K562 (cell line): ENCODE measurements around the gene POP7. TPM values are rescaled to one million over a fixed set of nuclear protein-coding genes. Genes with fewer than 3 reads are reported as not detected.

ENCODE experiments used
- ATAC-seq: fragments of 200-7000 bp; cut with Tn5 transposase; 3 replicates; pipeline ENCODE4 v1.9.1; 2020; ENCODE audit warnings: moderate library complexity
- BruUV-seq: library from RNA; stranded (reverse); fragments of 400-500 nt; replicated peaks from 2 replicates; lab custom pipeline; 2021; lab: Mats Ljungman, UMichigan
- CTCF ChIA-PET: fragments of 300-600 bp; formaldehyde crosslinking; extraction: SDS; loops from one replicate; lab custom pipeline; 2021; ENCODE audit warnings: low intra/inter-chr PET ratio; lab: Yijun Ruan, JAX
- POLR2A ChIA-PET: fragments of 300-600, 350-650 bp; sonication (Branson Sonifier 250); formaldehyde crosslinking; extraction: SDS; loops from one replicate; lab custom pipeline; 2021; ENCODE audit warnings: antibody characterized with exemption, inconsistent platforms; lab: Yijun Ruan, JAX
- DNase-seq, 4 experiments: peaks; one replicate each; pipeline versions ENCODE4 v3.0.0 to v3.0.0-alpha.2; 2011 to 2018; ENCODE audit warnings: low spot score in 3 of 4, mixed read lengths in 3 of 4; ENCODE audit errors: extremely low read depth in 1 of 4
- FAIRE-seq: peaks from 2 replicates; lab custom pipeline; 2011; peaks lifted over from hg19 to GRCh38; lab: Jason Lieb, UNC
- H2AFZ ChIP-seq: 2 replicates; pipeline ENCODE4 v1.6.0; 2011; ENCODE audit warnings: low read depth, low read length, control low read depth, inconsistent platforms
- H3K27ac ChIP-seq: fragments of 200-600 bp; 3 replicates; pipeline ENCODE4 v1.8.0; 2011; ENCODE audit warnings: low read depth, mild to moderate bottlenecking, control low read depth, inconsistent platforms, low read length, moderate library complexity, mixed read lengths; ENCODE audit errors: extremely low read depth
- H3K27me3 ChIP-seq, 2 experiments: fragments of 300-600 bp in 1 of 2; 2 replicates in 1 of 2; 3 replicates in 1 of 2; pipeline versions ENCODE4 v1.6.0 to v1.8.0; 2011; ENCODE audit warnings: inconsistent platforms in 2 of 2, low read length in 2 of 2, mild to moderate bottlenecking in 1 of 2, mixed read lengths in 1 of 2, moderate library complexity in 1 of 2; ENCODE audit not compliant: control insufficient read depth in 2 of 2, insufficient read depth in 2 of 2
- H3K36me3 ChIP-seq: fragments of 300-600 bp; 3 replicates; pipeline ENCODE4 v1.8.0; 2011; ENCODE audit warnings: mild to moderate bottlenecking, low read length, inconsistent platforms; ENCODE audit not compliant: control insufficient read depth, insufficient read depth
- H3K4me1 ChIP-seq, 2 experiments: fragments of 200-600 bp in 1 of 2; replicated peaks in 1 of 2; 2 replicates in 1 of 2; 3 replicates in 1 of 2; pipeline versions ENCODE4 v1.5.1 to v1.8.0; 2011; ENCODE audit warnings: inconsistent platforms in 2 of 2, low read length in 2 of 2, mild to moderate bottlenecking in 1 of 2, mixed read lengths in 1 of 2, moderate library complexity in 1 of 2; ENCODE audit not compliant: control insufficient read depth in 2 of 2, insufficient read depth in 2 of 2
- H3K4me2 ChIP-seq: 2 replicates; pipeline ENCODE4 v1.6.1; 2011; ENCODE audit warnings: low read length, control low read depth, inconsistent platforms, mixed read lengths; ENCODE audit not compliant: insufficient read depth
- H3K4me3 ChIP-seq: fragments of 200-600 bp; sonication (generic), shearing (Covaris generic); 2 replicates; pipeline ENCODE4 v1.5.1; 2016; ENCODE audit warnings: control low read depth, inconsistent platforms
- H3K79me2 ChIP-seq: fragments of 200-600 bp; 3 replicates; pipeline ENCODE4 v1.8.0; 2011; ENCODE audit warnings: low read length, inconsistent platforms; ENCODE audit not compliant: control insufficient read depth, insufficient read depth
- H3K9ac ChIP-seq, 2 experiments: 2 replicates each; pipeline versions ENCODE4 v1.6.0 to v1.6.1; 2011; ENCODE audit warnings: low read depth in 2 of 2, low read length in 2 of 2, control low read depth in 1 of 2, inconsistent platforms in 1 of 2, mild to moderate bottlenecking in 1 of 2, mixed read lengths in 1 of 2; ENCODE audit not compliant: insufficient read depth in 1 of 2
- H3K9me1 ChIP-seq: one replicate; pipeline ENCODE4 v1.6.0; 2011; ENCODE audit warnings: inconsistent platforms, mild to moderate bottlenecking, low read length, moderate library complexity; ENCODE audit not compliant: control insufficient read depth, insufficient read depth
- H3K9me3 ChIP-seq: replicated peaks from 2 replicates; pipeline ENCODE4 v1.5.1; 2011; ENCODE audit warnings: low read depth, low read length, inconsistent platforms; ENCODE audit not compliant: control insufficient read depth, insufficient read depth
- H4K20me1 ChIP-seq: replicated peaks from 2 replicates; pipeline ENCODE4 v1.6.1; 2011; ENCODE audit warnings: low read length, inconsistent platforms, mixed read lengths; ENCODE audit not compliant: control insufficient read depth, insufficient read depth
- FOXA3 ChIP-seq, 2 experiments: fragments of 450-650 bp in 1 of 2; sonication (generic) in 1 of 2; formaldehyde crosslinking; IDR thresholded peaks in 1 of 2; conservative IDR thresholded peaks in 1 of 2; 2 replicates each; pipeline versions ENCODE4 v1.4.0 to v1.8.0; 2020 to 2022; ENCODE audit warnings: mild to moderate bottlenecking in 2 of 2, missing genetic modification reagents in 1 of 2
- JUNB ChIP-seq: fragments of 450-650 bp; formaldehyde crosslinking; conservative IDR thresholded peaks from 2 replicates; pipeline ENCODE4 v1.4.0; 2020; ENCODE audit warnings: mild to moderate bottlenecking
- NFE2L1 ChIP-seq: fragments of 450-650 bp; IDR thresholded peaks from 2 replicates; pipeline ENCODE4 v1.6.1; 2016; ENCODE audit warnings: missing genetic modification characterization, low read depth, mild to moderate bottlenecking, missing compliant biosample characterization, moderate library complexity, borderline replicate concordance
- PURB ChIP-seq: sonication (generic); formaldehyde crosslinking; IDR thresholded peaks from 2 replicates; pipeline ENCODE4 v1.9.0; 2021; ENCODE audit warnings: low read depth, mild to moderate bottlenecking, missing genetic modification reagents
- RFX5 ChIP-seq: IDR thresholded peaks from 2 replicates; pipeline ENCODE4 v1.6.1; 2011; ENCODE audit warnings: low read depth, mild to moderate bottlenecking, improper control_type of control experiment, low read length
- STAT5B ChIP-seq: fragments of 250-450 bp; sonication (Bioruptor Pico); IDR thresholded peaks from 2 replicates; pipeline ENCODE4 v1.8.0; 2021; ENCODE audit warnings: mild to moderate bottlenecking, inconsistent platforms
- ZNF121 ChIP-seq: sonication (generic); formaldehyde crosslinking; conservative IDR thresholded peaks from 2 replicates; pipeline ENCODE4 v1.8.0; 2022; ENCODE audit warnings: missing genetic modification reagents
- ZNF146 ChIP-seq: IDR thresholded peaks from one replicate; pipeline ENCODE4 v1.6.1; 2018; ENCODE audit warnings: missing compliant biosample characterization; ENCODE audit not compliant: unreplicated experiment
- ZNF324 ChIP-seq: fragments of 250-450 bp; sonication (Bioruptor Pico); IDR thresholded peaks from 2 replicates; pipeline ENCODE4 v1.4.0; 2020; ENCODE audit warnings: mild to moderate bottlenecking
- ZNF354B ChIP-seq: fragments of 250-450 bp; sonication (Bioruptor Pico); IDR thresholded peaks from 2 replicates; pipeline ENCODE4 v1.4.0; 2020
- WGBS: fragments of 100-300 bp; shearing (Covaris generic); methylation state at CpG from one replicate; pipeline ENCODE4 v1.1.6; 2016; ENCODE audit warnings: low coverage, mixed read lengths; ENCODE audit not compliant: insufficient coverage; ENCODE audit errors: missing lambda C conversion rate; 5-methylcytosine and 5-hydroxymethylcytosine counted together
- in situ Hi-C: fragments of 300-500 bp; cut with MboI; formaldehyde crosslinking; loops from 4 replicates; pipeline ENCODE4 v1.15.0; 2018; ENCODE audit warnings: inconsistent platforms, mixed read lengths
- intact Hi-C: fragments of 100-400 bp; cut with micrococcal nuclease; formaldehyde crosslinking; loops from 2 replicates; pipeline ENCODE4 v1.14.2; 2022
- polyA plus RNA-seq, 8 experiments: library from polyadenylated mRNA; depleted of rRNA in 4 of 8; stranded (reverse) in 5 of 8; unstranded in 3 of 8; fragments of >200 nt; fragmentation: Nextera tagmentation in 2 of 8; fragmentation: Illumina TruSeq in 1 of 8; extraction: Ambion mirVana in 2 of 8; extraction: Trizol in 1 of 8; gene quantifications; 2 replicates each; pipeline versions ENCODE4 v1.2.1 to v1.2.3, GENCODE V29; 2011 to 2014; ENCODE audit warnings: inconsistent platforms in 1 of 8, missing spikeins in 1 of 8
- total RNA-seq, 7 experiments: library from RNA; depleted of rRNA in 6 of 7; stranded (reverse); fragments of >200 nt in 6 of 7; fragmentation: Illumina TruSeq in 2 of 7; extraction: Trizol in 2 of 7; gene quantifications; 2 replicates each; pipeline versions ENCODE4 v1.2.1 to v1.2.3, GENCODE V29; 2011 to 2021; ENCODE audit warnings: low replicate concordance in 1 of 7
- TF ChIP-seq, protein P1 (sequence below): sonication (generic); formaldehyde crosslinking; IDR thresholded peaks from 2 replicates; pipeline ENCODE4 v1.8.0; 2022; ENCODE audit warnings: missing genetic modification reagents, mild to moderate bottlenecking, borderline replicate concordance
- TF ChIP-seq, protein P2 (sequence below): IDR thresholded peaks from 2 replicates; pipeline ENCODE4 v1.6.1; 2014; ENCODE audit warnings: antibody characterized with exemption

POP7 gene
- total and polyA plus RNA-seq, 9 of the 15 experiments (the other 6 are each of a cell fraction or from before 2014, with no cell fraction given), result 11.5 to 163 (median 68.9) TPM

DNA sequence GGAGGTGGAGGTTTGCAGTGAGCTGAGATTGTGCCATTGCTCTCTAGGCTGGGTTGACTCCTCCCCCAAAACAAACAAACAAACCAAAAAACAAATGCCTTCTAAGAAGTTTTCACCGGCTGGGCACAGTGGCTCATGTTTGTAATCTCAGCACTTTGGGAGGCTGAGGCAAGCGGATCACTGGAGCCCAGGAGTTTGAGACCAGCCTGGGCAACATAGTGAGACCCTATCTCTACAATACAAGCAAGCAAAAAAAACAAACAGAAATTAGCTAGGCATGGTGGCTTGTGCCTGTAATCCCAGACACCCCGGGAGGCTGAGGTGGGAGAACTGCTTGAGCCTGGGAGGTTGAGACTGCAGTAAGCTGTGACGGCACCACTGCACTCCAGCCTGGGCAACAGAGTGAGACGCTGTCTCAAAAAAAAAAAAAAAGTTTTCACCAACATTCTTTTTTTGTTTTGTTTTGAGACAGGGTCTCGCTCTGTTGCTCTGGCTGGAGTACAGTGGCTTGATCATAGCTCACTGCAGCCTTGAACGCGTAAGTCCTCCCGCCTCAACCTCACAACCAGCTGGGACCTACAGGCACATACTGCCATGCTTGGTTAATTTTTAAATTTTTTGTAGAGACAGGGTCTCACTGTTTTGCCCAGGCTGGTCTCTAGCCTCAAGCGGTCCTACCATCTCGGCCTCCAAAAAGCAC lies 26.2 kb downstream of the POP7 start:
- TF ChIP-seq ZNF121 (CRISPR knock-in tag) (0 out of 2 replicates have a peak, but pooled peaks have one; percentile 6), RFX5 (no peak)
- Histone ChIP-seq H3K4me2 (no peak overlapping the region), H3K79me2 (no peaks in the 10 kb centered on the region), H3K36me3 (no peaks in the 10 kb centered on the region), H3K9ac (no peak overlapping the region), H3K9me1 (no peaks in the 10 kb centered on the region), H3K27me3 (peaks cover 9 to 36% of the 10 kb centered on the region in 2 experiments; a peak in 3 of 5 replicates), H3K9me3 (no peaks in the 10 kb centered on the region), H2AFZ (no peak overlapping the region), H3K4me1 (peaks cover 0 to 6% of the 10 kb centered on the region in 2 experiments; a peak in 2 of 5 replicates), H3K4me3 (no peak overlapping the region), H3K27ac (no peak overlapping the region), H4K20me1 (no peaks in the 10 kb centered on the region)
- no peak for FAIRE-seq
- CTCF ChIA-PET, result no interaction called here
- no peak for ATAC-seq
- no TSS peak for BruUV-seq
- 19% methylated on average over 10 of the region's 11 CpGs for WGBS
- POLR2A ChIA-PET, result no interaction called here
- DNase-seq, result no peak
- intact Hi-C loops (no loop called here), in situ Hi-C loops (no loop called here)

DNA sequence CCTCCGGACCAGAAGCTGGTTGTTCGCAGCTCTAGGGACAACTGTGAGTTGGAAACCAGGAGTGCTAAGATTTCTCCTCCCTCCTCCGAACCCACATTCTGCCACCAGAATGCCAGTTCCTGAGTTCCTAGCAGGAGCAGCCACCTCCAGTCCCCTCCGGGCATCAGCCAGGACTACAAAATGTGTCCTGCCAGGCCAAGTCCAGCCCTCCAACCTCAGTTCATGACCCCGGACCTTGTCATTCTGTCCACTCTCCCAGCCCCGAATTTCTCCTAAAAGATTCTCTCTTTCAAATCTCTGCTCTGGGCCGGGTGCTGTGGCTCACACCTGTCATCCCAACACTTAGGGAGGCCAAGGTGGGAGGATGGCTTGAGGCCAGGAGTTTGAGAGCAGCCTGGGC lies 29.8 kb downstream of the POP7 start:
- H3K27ac ChIP-seq, result no peak overlapping the region
- POLR2A ChIA-PET, result no interaction called here
- DNase-seq (no peak), FAIRE-seq (no peak), ATAC-seq (no peak)
- intact Hi-C loops (no loop called here), in situ Hi-C loops (no loop called here)
- no peaks in the 10 kb centered on the region for H4K20me1 ChIP-seq
- H2AFZ ChIP-seq, result no peak overlapping the region
- H3K4me1 ChIP-seq, result peaks cover 0 to 6% of the 10 kb centered on the region in 2 experiments; a peak in 2 of 5 replicates
- H3K9ac ChIP-seq, result no peak overlapping the region
- H3K36me3 ChIP-seq, result no peaks in the 10 kb centered on the region
- no peaks in the 10 kb centered on the region for H3K9me3 ChIP-seq
- no peak overlapping the region for H3K4me3 ChIP-seq
- no peaks in the 10 kb centered on the region for H3K79me2 ChIP-seq
- no TSS peak for BruUV-seq
- 15% methylated on average over 6 of the region's 7 CpGs for WGBS
- no peak overlapping the region for H3K4me2 ChIP-seq
- no peaks in the 10 kb centered on the region for H3K9me1 ChIP-seq
- H3K27me3 ChIP-seq, result peaks cover 2 to 21% of the 10 kb centered on the region in 2 experiments; a peak in 3 of 5 replicates
- CTCF ChIA-PET, result no interaction called here
- TF ChIP-seq FOXA3 (CRISPR knock-in tag; conservative IDR thresholded peaks at IDR 0.05 in 1 of 2, IDR thresholded peaks at IDR 0.05 in 1 of 2), result no peak
- TF ChIP-seq, protein P1, sequence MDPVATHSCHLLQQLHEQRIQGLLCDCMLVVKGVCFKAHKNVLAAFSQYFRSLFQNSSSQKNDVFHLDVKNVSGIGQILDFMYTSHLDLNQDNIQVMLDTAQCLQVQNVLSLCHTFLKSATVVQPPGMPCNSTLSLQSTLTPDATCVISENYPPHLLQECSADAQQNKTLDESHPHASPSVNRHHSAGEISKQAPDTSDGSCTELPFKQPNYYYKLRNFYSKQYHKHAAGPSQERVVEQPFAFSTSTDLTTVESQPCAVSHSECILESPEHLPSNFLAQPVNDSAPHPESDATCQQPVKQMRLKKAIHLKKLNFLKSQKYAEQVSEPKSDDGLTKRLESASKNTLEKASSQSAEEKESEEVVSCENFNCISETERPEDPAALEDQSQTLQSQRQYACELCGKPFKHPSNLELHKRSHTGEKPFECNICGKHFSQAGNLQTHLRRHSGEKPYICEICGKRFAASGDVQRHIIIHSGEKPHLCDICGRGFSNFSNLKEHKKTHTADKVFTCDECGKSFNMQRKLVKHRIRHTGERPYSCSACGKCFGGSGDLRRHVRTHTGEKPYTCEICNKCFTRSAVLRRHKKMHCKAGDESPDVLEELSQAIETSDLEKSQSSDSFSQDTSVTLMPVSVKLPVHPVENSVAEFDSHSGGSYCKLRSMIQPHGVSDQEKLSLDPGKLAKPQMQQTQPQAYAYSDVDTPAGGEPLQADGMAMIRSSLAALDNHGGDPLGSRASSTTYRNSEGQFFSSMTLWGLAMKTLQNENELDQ, result no peak
- no peak for TF ChIP-seq STAT5B (CRISPR knock-in tag)
- TF ChIP-seq, protein P2, sequence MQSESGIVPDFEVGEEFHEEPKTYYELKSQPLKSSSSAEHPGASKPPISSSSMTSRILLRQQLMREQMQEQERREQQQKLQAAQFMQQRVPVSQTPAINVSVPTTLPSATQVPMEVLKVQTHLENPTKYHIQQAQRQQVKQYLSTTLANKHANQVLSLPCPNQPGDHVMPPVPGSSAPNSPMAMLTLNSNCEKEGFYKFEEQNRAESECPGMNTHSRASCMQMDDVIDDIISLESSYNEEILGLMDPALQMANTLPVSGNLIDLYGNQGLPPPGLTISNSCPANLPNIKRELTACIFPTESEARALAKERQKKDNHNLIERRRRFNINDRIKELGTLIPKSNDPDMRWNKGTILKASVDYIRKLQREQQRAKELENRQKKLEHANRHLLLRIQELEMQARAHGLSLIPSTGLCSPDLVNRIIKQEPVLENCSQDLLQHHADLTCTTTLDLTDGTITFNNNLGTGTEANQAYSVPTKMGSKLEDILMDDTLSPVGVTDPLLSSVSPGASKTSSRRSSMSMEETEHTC, result no peak
- TF ChIP-seq NFE2L1 (tag), result no peak
- no peak for TF ChIP-seq JUNB (CRISPR knock-in tag)
- TF ChIP-seq ZNF354B (CRISPR knock-in tag), result no peak
- TF ChIP-seq PURB, result no peak
- TF ChIP-seq ZNF146, result no peak
- TF ChIP-seq ZNF324 (CRISPR knock-in tag), result no peak
